8988T (cell line): Measurements from ENCODE around the gene ADRM1.

ENCODE experiments used
- DNase-seq: peaks from one replicate; pipeline ENCODE4 v3.0.0; 2011

Gene ADRM1

GRCh38 chr20:62281161-62281933, 21.4 kb upstream of the ADRM1 start:
- no peak for DNase-seq

DNA sequence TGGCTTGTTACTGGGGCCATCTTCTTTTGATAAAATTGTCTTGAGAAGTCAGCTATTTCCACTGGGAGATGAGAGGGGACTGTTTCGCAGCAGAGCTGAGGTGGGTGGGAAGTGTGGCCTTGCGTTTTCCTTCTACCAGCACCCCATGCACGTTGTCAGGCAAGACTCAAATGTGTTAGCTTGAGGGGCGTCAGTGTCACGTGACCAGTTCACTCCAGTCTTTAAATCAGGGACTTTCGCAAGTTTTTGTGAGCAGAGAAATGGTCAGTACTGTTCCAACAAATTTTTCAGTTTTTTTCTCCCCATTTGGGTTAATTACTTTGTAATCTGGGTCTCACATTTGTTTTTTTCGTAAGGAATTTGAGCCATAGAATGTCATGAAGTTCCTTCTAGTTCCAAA, 20.7 kb upstream of the ADRM1 start:
- no peak for DNase-seq

DNA sequence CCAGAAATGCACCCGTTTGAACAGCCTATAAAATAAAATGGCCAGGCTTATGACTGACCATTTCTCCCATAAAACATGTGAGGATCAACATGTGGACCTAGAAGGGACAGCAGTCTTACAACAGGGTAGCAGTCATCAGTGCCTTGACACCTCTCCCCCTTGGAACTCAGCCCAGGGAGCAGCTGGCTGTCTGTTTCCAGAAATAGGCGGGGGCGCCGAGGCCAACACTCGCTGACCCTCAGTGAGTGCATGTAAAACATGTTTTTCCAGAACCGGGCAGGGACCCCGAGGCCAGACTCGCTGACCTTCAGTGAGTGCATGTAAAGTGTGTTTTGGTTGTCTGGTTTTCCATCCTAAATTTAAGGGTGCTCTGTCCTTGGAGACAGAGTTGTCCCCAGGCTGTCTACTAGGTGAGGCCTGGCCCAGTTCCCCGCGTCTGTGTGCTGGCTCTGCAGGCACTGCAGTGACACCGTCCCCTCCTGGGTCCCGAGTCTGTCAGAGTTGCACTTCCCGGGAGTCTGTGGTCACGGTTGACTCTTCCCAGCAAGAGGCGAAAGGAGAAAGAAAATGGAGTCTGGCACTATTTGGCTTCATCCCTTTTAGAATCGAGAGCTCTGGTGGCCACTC, 19.8 kb upstream of the ADRM1 start:
- no peak for DNase-seq

- DNase-seq, result no peak
Observed at GRCh38 chr20:62284448-62284847, 18.3 kb upstream of the ADRM1 start.

GRCh38 chr20:62285151-62285550, 17.6 kb upstream of the ADRM1 start:
- DNase-seq, result no peak

DNA sequence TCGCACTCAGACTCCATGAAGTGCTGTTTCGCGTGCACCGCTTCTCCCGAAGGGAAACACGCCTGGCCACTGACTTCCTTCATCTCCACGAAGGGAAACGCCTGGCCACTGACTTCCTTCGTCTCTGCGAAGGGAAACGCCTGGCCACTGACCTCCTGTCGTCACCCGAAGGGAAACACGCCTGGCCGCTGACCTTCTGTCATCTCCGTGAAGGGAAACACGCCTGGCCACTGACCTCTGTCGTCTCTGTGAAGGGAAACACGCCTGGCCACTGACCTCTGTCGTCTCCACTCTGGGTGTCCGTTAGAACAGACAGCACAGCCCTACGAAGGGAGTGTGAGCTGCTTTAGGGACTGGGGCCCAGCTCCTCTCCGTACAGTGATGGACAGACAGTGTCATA, 17.1 kb upstream of the ADRM1 start:
- no peak for DNase-seq

DNA sequence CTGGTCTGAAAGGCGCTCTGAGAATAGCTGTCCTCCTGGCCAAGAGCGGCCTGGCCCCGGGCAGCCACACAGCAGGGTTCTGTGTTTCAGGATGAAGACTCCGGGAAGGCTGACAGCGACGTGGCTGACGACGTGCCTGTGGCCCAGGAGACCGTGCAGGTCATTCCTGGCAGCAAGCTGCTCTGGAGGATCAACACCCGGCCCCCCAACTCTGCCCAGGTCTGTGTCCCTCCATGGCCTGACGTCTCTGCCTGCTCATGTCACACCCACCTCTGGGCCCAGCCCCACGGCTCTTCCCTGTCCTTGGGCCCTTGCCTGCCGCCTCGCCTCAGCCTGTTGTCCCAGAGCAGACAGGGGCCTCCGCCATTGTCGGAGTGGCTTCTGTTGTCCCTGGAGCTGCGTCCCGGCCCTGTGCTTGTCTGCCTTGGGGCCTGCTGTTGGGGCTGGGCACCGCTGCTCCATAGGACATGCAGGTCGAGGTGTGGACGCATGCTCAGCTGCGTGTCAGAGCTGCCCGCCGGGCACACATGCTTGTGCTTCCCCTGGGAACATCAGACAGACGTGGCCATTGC, 16.2 kb upstream of the ADRM1 start:
- no peak for DNase-seq

DNA sequence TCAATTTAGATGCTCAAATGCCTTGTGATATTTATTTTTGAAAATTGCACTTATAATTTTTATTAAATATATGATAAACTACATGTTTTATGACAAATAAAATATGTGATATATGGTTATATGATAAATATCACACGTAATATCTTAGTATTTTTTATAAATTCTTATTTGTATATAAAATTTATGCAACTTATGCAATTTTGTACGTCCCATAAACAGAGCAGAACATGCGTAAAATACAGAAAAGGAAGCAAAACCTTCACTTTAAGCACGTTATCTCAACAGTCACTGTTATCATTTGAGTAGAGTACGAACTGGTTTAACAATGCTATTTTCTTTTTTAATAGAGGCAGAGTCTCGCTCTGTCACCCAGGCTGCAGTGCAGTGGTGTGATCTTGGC, 15.7 kb upstream of the ADRM1 start:
- DNase-seq, result no peak

DNA sequence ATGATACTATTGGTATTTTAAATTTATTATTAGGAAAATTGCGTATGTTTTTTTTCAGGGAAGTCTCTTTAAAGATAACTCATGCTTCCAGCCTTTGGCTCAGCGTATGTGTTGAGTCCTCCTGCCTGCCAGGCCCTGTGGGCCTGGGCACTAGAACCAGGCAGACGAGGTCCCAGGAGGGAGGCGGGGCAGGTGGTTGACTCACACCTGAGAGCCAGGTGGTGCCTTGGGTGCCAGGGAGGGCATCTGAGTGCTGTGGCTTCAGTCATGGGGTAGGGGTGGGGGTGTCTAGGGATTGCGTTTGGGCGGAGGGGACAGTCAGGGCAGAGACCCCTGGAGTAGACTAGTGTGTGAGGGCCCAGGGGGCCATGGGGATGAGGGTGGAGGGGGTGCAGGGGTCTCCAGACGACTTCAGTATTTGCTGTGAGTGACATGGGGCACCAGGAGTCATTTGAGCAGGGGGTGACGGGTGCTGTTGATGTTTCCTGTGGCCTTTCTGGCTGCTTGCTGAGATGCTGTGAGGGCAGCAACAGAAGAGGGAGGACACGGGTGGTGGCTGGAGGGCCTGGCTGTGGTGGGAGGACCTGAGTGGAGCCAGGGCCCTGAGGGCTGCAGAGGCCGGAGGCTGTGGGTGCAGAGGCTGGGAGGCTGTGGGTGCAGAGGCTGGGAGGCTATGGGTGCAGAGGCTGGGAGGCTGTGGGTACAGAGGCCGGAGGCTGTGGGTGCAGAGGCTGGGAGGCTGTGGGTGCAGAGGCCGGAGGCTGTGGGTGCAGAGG, 14.8 kb upstream of the ADRM1 start:
- DNase-seq, result no peak

DNA sequence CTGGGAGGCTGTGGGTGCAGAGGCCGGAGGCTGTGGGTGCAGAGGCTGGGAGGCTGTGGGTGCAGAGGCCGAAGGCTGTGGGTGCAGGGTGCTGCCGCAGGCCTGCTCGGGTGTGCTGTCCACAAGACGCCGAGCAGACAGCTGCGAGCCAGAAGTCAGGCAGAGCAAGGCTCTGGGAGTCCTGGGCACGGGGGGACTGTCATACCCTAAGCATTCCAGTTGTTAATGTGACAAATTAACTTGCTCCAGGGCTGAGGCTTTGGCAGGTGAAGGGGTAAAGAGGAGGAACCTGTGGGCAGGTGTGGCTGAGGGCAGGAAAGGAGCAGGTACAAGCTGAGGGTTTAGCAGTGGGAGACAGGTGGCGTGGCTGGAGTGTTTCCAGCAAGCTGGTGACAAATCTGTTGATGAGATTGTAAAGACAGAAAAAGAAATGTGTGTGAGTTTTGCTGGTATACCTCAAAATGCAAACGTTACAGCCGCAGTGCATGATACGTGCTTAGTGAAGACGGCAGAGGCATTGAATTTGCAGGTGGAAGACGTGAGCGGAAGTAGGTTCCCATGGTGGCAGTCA, 14.2 kb upstream of the ADRM1 start:
- DNase-seq, result no peak

DNA sequence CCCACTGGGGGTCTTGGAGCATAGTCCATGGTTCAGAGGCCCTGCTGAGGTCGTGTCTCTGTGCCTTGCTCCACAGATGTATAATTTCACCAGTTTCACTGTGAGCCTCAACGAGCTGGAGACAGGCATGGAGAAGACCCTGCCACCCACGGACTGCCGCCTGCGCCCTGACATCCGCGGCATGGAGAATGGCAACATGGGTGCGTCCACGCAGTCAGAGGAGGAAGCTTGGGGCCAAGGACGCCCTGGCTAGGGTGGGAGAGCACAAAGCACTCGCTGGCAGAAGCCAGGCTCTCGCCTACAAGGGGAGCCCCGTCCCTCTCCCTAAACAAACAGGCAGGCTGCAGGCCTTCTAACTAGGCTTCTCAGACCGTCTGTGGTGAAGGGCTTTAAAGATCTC, 13.7 kb upstream of the ADRM1 start:
- no peak for DNase-seq

- no peak for DNase-seq
Observed at GRCh38 chr20:62289898-62290297, 12.9 kb upstream of the ADRM1 start.

DNA sequence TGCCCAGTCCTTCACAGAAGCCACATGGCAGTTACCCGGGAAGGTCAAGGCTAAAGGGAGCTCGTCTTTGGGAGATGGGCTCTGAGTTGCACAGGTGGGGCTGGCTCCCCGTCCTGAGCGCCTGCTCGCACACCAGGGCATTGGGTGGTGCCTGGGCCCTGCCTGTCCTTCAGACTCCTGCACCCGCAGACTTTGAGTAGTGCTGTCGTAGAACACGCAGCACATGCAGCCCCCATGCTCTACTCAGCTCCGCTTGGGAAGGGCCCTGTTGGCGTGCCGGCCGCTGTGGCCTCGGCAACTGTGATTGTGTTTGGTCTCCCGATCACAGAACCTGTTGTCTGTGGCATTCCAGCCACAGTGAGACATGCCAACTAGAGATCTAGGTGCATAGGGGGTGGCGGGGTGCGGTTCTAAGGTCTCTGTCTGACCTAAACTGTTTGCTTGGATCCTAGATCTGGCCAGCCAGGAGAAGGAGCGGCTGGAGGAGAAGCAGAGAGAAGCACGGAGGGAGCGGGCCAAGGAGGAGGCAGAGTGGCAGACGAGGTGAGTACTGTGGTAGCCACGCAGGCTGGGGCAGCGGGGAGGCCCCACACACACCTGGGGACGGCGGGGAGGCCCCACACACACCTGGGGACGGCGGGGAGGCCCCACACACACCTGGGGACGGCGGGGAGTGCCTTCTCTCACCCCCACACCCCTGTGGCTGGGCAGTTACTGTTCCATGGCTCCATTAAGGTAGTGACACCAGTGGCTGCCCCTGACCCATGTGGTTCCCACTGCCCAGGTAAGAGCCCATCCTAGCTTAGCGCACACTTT, 11.3 kb upstream of the ADRM1 start:
- DNase-seq, result no peak

DNA sequence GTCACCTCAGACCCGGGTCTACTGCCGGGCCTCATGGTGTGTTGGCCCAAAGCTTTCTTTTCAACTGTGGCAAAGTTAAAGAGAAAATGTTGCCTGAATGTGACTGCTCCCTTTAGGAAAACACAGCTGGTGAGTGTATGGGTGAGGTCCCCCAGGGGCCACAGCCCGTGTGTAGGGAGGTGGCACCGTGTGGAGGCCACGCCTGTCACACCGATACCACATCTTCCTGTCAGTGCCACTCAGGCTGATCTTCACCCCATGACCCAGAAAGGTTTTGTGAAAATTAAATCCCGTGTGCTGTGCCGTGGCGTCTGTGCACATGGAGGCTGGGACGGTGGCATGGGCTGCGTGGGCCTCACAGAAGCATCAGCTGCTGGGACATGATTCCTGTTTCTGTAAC, 10.7 kb upstream of the ADRM1 start:
- DNase-seq, result no peak

- DNase-seq, result no peak
Observed at GRCh38 chr20:62293111-62293784, 9.5 kb upstream of the ADRM1 start.

DNA sequence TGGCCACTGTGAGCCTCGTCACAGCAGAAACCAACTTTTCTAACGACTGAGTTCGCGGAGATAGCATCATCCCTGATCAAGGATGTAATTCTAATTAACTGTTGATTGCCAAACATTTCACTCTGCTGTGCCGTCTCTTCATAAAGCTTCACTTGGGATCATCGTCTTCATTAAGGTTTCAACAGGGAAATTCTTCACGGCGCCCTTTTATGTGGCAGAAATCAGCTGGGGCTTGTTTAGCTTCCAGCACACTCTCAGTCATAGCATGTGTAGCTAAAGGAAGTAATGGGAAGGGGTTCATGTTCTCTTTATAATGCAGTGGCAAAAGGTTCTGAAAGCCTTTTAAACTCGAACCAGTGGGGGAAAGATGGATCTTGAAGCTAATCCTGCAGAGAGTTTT, 8.9 kb upstream of the ADRM1 start:
- no peak for DNase-seq

- no peak for DNase-seq
Observed at GRCh38 chr20:62294516-62294915, 8.3 kb upstream of the ADRM1 start.

DNA sequence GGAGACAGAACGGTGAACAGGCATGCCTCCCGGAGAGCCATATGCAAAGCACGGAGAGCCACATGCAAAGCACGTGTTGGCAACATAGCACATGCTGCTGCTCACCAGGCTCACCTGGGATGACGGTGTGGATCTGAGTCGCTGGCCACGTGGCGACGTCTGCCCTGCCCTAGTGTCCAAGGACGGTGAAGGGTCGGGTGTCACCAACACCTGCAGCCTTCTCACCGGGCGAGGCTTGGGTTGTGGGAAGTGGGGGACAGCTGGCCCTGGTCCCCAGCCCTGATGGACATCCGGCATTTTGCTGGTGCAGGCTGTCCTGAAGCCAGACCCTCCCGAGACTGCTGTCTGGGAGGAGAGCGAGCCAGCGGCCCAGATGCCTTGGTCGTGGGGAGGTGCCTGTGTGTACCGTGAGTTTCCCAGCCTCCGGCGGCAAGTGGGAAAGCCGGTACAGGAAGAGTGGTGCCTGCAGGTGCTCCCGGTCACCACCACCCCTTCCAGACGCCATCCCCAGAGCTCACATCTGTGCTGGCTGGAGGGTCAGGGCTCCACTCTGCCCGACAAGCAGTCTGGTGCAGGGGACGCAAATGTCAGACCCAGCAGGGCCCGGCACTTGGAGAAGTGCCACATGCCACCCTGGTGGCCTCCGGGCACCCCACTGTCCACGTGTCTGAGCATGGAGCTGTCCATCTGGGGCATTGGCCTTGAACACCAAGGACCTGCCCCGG, 5.9 kb upstream of the ADRM1 start:
- DNase-seq, result no peak

DNA sequence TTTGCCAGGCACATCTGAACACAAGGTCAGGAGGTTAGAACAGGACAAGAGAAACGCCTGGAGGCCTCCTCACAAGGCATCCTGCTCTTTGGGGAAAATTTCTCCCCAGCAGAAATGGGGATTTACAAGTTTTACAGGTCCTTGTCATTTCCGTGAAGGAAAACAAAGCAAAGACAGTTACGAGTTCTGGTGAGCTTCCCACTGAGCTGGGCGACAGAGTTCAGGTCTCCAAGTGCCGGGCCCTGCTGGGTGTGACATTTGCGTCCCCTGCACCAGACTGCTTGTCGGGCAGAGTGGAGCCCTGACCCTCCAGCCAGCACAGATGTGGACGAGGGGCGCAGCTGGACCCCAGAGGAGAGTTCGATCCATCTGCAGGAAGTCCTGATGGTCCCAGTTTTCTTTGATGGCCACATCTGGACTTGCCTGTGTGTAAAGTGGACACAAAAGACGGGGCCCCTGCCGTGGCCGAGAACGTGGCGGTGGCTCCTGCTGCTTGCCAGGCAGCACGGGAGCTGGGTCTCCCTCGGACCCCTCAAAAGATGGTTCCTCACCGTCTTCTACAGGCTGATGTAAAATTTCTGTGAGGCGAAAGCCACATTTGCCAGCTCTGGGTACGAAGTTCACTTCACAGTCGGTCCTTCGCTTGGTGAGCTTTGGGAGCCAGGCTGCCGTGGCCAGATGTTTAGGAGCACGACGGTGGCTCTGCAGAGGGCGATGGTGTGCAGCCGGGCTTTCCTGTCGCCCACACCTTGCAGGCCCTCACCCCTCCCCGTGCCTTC, 5.2 kb upstream of the ADRM1 start:
- no peak for DNase-seq

- DNase-seq, result no peak
Observed at GRCh38 chr20:62298577-62299249, 4.1 kb upstream of the ADRM1 start.
